NT2/D1 (cell line): ENCODE data around the gene SDK1.

ENCODE experiments used
- DNase-seq: peaks from one replicate; pipeline ENCODE4 v3.0.0-alpha.2; 2011; ENCODE audit warnings: low read depth, low spot score
- H3K27me3 ChIP-seq: 2 replicates; pipeline ENCODE4 v1.6.0; 2011; ENCODE audit warnings: mild to moderate bottlenecking; ENCODE audit not compliant: insufficient read length, insufficient read depth
- H3K36me3 ChIP-seq: 2 replicates; pipeline ENCODE4 v1.6.1; 2011; ENCODE audit warnings: mild to moderate bottlenecking, low read length, mixed read lengths; ENCODE audit not compliant: insufficient read depth, insufficient read length
- H3K4me1 ChIP-seq: 2 replicates; pipeline ENCODE4 v1.5.1; 2011; ENCODE audit not compliant: insufficient read depth, insufficient read length
- H3K4me3 ChIP-seq: 2 replicates; pipeline ENCODE4 v1.5.1; 2011; ENCODE audit warnings: low read depth; ENCODE audit not compliant: insufficient read length
- H3K9ac ChIP-seq: 2 replicates; pipeline ENCODE4 v1.6.0; 2011; ENCODE audit warnings: low read depth; ENCODE audit not compliant: insufficient read length
- H3K9me3 ChIP-seq: 2 replicates; pipeline ENCODE4 v1.5.1; 2011; ENCODE audit warnings: mild to moderate bottlenecking, low read length; ENCODE audit not compliant: insufficient read depth
- SUZ12 ChIP-seq: IDR thresholded peaks from 2 replicates; pipeline ENCODE4 v1.6.1; 2011; ENCODE audit not compliant: insufficient read length, insufficient read depth; ENCODE audit errors: extremely low read depth
- YY1 ChIP-seq: IDR thresholded peaks from 2 replicates; pipeline ENCODE4 v1.6.1; 2011; ENCODE audit not compliant: insufficient read length, insufficient read depth
- ZNF274 ChIP-seq: IDR thresholded peaks from 2 replicates; pipeline ENCODE4 v1.6.1; 2011; ENCODE audit warnings: mild to moderate bottlenecking, low read depth, low read length

SDK1 gene

GRCh38 chr7:3821488-3821887 lies 520.4 kb downstream of the SDK1 start:
- H3K9ac ChIP-seq, result no peak overlapping the region
- no peak for DNase-seq
- no peak for TF ChIP-seq YY1
- H3K36me3 ChIP-seq, result no peaks in the 10 kb centered on the region
- H3K9me3 ChIP-seq, result no peaks in the 10 kb centered on the region
- no peaks in the 10 kb centered on the region for H3K27me3 ChIP-seq
- H3K4me3 ChIP-seq, result no peak overlapping the region
- peaks cover 3% of the 10 kb centered on the region for H3K4me1 ChIP-seq

GRCh38 chr7:3825491-3825890 lies 524.4 kb downstream of the SDK1 start:
- Histone ChIP-seq H3K4me3 (no peak overlapping the region), H3K27me3 (no peaks in the 10 kb centered on the region), H3K4me1 (peaks cover 3% of the 10 kb centered on the region), H3K9me3 (no peaks in the 10 kb centered on the region), H3K36me3 (no peaks in the 10 kb centered on the region), H3K9ac (no peak overlapping the region)
- DNase-seq, result peak; percentile 25
- no peak for TF ChIP-seq ZNF274
- TF ChIP-seq SUZ12, result no peak
- no peak for TF ChIP-seq YY1

GRCh38 chr7:3832199-3832598 lies 531.1 kb downstream of the SDK1 start:
- H3K9me3 ChIP-seq, result no peaks in the 10 kb centered on the region
- H3K4me3 ChIP-seq, result no peak overlapping the region
- no peaks in the 10 kb centered on the region for H3K27me3 ChIP-seq
- H3K4me1 ChIP-seq, result no peaks in the 10 kb centered on the region
- no peak for TF ChIP-seq SUZ12
- TF ChIP-seq YY1, result no peak
- no peak for TF ChIP-seq ZNF274
- H3K36me3 ChIP-seq, result no peaks in the 10 kb centered on the region
- DNase-seq, result no peak
- no peak overlapping the region for H3K9ac ChIP-seq

- no peaks in the 10 kb centered on the region for H3K4me1 ChIP-seq
- H3K36me3 ChIP-seq, result no peaks in the 10 kb centered on the region
- H3K27me3 ChIP-seq, result no peaks in the 10 kb centered on the region
- TF ChIP-seq YY1 (no peak), ZNF274 (no peak), SUZ12 (no peak)
- H3K9ac ChIP-seq, result no peak overlapping the region
- H3K4me3 ChIP-seq, result no peak overlapping the region
- no peaks in the 10 kb centered on the region for H3K9me3 ChIP-seq
- no peak for DNase-seq
These were observed 534.1 kb downstream of the SDK1 start for GRCh38 chr7:3835109-3835508.

GRCh38 chr7:3836855-3837254 lies 535.8 kb downstream of the SDK1 start:
- Histone ChIP-seq H3K4me3 (no peak overlapping the region), H3K27me3 (no peaks in the 10 kb centered on the region), H3K9ac (no peak overlapping the region), H3K4me1 (no peaks in the 10 kb centered on the region), H3K9me3 (no peaks in the 10 kb centered on the region), H3K36me3 (no peaks in the 10 kb centered on the region)
- no peak for DNase-seq
- TF ChIP-seq SUZ12 (no peak), YY1 (no peak), ZNF274 (no peak)

GRCh38 chr7:3844540-3845151 lies 543.6 kb downstream of the SDK1 start:
- Histone ChIP-seq H3K27me3 (no peaks in the 10 kb centered on the region), H3K4me1 (no peaks in the 10 kb centered on the region), H3K4me3 (no peak overlapping the region), H3K36me3 (no peaks in the 10 kb centered on the region), H3K9ac (no peak overlapping the region), H3K9me3 (no peaks in the 10 kb centered on the region)
- TF ChIP-seq SUZ12 (no peak), ZNF274 (no peak), YY1 (no peak)
- no peak for DNase-seq

GRCh38 chr7:3846738-3847137 lies 545.7 kb downstream of the SDK1 start:
- Histone ChIP-seq H3K9me3 (no peaks in the 10 kb centered on the region), H3K36me3 (no peaks in the 10 kb centered on the region), H3K4me1 (no peaks in the 10 kb centered on the region), H3K9ac (no peak overlapping the region), H3K4me3 (no peak overlapping the region), H3K27me3 (no peaks in the 10 kb centered on the region)
- DNase-seq, result no peak
- no peak for TF ChIP-seq ZNF274
- no peak for TF ChIP-seq SUZ12
- TF ChIP-seq YY1, result no peak

GRCh38 chr7:3847336-3847735 lies 546.3 kb downstream of the SDK1 start:
- Histone ChIP-seq H3K36me3 (no peaks in the 10 kb centered on the region), H3K27me3 (no peaks in the 10 kb centered on the region), H3K4me1 (no peaks in the 10 kb centered on the region), H3K9me3 (no peaks in the 10 kb centered on the region), H3K4me3 (no peak overlapping the region), H3K9ac (no peak overlapping the region)
- TF ChIP-seq ZNF274 (no peak), SUZ12 (no peak)
- no peak for DNase-seq
